Activated CD8-positive, alpha-beta memory T cell treated with anti-CD3 and anti-CD28 coated beads, Interleukin-2, amount 50 U/mL, for 1 hour (primary cell): ENCODE measurements around the gene CWF19L1.

ENCODE experiments used
- DNase-seq: peaks from one replicate; pipeline ENCODE4 v3.0.0-alpha.2; 2020; ENCODE audit errors: extremely low read depth

The CWF19L1 gene

DNA sequence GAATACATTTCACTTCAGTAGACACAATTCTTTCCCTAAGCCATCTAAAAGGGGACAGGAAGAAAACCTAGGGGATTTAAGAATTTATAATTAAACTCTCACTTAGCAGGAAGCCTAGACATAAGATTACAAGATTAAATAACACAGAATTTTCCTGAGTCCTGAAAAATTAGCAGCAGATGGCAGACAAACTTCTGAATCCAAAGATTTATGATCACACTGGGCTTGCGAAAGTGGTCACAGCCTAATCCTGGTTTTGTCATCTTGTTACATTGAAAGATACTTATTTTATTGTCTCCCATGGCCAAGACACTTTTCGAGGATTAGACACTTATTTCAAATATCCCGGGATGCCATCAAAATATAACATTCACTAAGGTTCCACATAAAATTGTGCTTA is 84.5 kb downstream of the CWF19L1 start:
- DNase-seq: no peak
